Adrenal gland (tissue), 5 donors: Measurements from ENCODE around the gene ABCD4.

ENCODE experiments used
- POLR2A ChIP-seq, 2 donors: fragments of 450-650 bp; IDR thresholded peaks; one replicate each; pipeline ENCODE4 v1.6.1; 2017; ENCODE audit warnings: antibody characterized with exemption in 2 of 2, mild to moderate bottlenecking in 2 of 2, moderate library complexity in 1 of 2
- TF ChIP-seq, protein P1 (sequence below), 6 experiments: fragments of 450-650 bp in 4 of 6; fragments of 200-600 bp in 2 of 6; sonication (generic) in 1 of 6; IDR thresholded peaks; 1 replicate in 5 of 6; 2 replicates in 1 of 6; pipeline versions ENCODE4 v1.5.1 to v1.8.0; 2016 to 2021; ENCODE audit warnings: antibody characterized with exemption in 6 of 6, mild to moderate bottlenecking in 2 of 6, moderate library complexity in 1 of 6
- donor health status: DM: no; HTN: no; CAD: no.

DNA sequence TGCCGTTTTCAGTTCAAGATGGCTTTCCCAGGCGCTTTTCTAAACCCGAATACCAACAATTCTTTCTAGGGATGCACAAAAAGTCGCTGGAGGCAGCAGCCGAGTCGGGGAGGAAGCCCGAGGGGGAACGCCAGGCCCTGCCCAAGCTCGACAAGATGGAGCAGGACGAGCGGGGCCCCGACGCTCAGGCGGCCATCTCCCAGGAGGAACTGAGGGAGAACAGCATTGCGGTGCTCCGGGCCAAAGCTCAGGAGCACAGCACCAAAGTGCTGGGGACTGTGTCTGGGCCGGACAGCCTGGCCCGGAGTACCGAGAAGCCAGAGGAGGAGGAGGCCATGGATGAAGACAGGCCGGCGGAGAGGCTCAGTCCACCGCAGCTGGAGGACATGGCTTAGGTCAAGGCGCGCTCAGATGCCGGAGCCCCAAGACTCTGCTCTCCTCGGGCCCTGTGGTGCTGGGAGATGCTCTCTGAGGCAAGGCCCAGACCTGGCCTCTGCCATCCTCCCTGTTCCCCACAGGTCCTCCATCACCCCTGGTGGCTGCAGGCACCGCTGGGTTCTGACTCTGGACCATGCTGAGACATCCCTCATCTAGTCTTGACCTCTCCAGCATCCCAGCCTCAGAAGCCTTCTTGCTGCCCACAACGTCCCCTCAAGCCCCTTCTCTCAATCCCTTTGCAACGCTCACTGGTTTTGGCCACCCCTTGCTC is 42.1 kb downstream of the ABCD4 start:
- TF ChIP-seq, protein P1, sequence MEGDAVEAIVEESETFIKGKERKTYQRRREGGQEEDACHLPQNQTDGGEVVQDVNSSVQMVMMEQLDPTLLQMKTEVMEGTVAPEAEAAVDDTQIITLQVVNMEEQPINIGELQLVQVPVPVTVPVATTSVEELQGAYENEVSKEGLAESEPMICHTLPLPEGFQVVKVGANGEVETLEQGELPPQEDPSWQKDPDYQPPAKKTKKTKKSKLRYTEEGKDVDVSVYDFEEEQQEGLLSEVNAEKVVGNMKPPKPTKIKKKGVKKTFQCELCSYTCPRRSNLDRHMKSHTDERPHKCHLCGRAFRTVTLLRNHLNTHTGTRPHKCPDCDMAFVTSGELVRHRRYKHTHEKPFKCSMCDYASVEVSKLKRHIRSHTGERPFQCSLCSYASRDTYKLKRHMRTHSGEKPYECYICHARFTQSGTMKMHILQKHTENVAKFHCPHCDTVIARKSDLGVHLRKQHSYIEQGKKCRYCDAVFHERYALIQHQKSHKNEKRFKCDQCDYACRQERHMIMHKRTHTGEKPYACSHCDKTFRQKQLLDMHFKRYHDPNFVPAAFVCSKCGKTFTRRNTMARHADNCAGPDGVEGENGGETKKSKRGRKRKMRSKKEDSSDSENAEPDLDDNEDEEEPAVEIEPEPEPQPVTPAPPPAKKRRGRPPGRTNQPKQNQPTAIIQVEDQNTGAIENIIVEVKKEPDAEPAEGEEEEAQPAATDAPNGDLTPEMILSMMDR (IDR thresholded peaks at IDR 0.05): no peak
- no peak for TF ChIP-seq POLR2A (IDR thresholded peaks at IDR 0.05)
